Dendritic cell treated with granulocyte-macrophage colony-stimulating factor and Interleukin-4, amounts not matched to agents 40 ng/mL and 50 ng/mL, for 4 days (primary cell): Measurements from ENCODE around the gene CRADD.

Experiments used
- H3K27ac Mint-ChIP-seq: one replicate; pipeline ENCODE4 v1.8.0; 2022; ENCODE audit warnings: mild to moderate bottlenecking, mixed read lengths
- H3K27me3 Mint-ChIP-seq: one replicate; pipeline ENCODE4 v1.8.0; 2022; ENCODE audit warnings: mild to moderate bottlenecking, mixed read lengths
- H3K36me3 Mint-ChIP-seq: one replicate; pipeline ENCODE4 v1.8.0; 2022; ENCODE audit warnings: low read depth, mixed read lengths
- H3K4me1 Mint-ChIP-seq: one replicate; pipeline ENCODE4 v1.8.0; 2022; ENCODE audit warnings: low read depth, mixed read lengths
- H3K4me3 Mint-ChIP-seq: one replicate; pipeline ENCODE4 v1.8.0; 2022; ENCODE audit warnings: mild to moderate bottlenecking, moderate library complexity, mixed read lengths
- H3K9me3 Mint-ChIP-seq: one replicate; pipeline ENCODE4 v1.8.0; 2022; ENCODE audit warnings: mixed read lengths
- intact Hi-C: fragments of 100-400 bp; cut with micrococcal nuclease; formaldehyde crosslinking; loops from one replicate; pipeline ENCODE4 v1.15.0; 2022

Gene CRADD

GRCh38 chr12:93661021-93661420, 16.2 kb upstream of the CRADD start:
- H3K27me3 Mint-ChIP-seq: no peaks in the 10 kb centered on the region
- no peaks in the 10 kb centered on the region for H3K36me3 Mint-ChIP-seq
- no peak overlapping the region for H3K4me3 Mint-ChIP-seq
- intact Hi-C loops: no loop called here
- peaks cover 11% of the 10 kb centered on the region for H3K4me1 Mint-ChIP-seq
- H3K27ac Mint-ChIP-seq: no peak overlapping the region
- peaks cover 11% of the 10 kb centered on the region for H3K9me3 Mint-ChIP-seq

GRCh38 chr12:93663006-93663728, 14.0 kb upstream of the CRADD start:
- Mint-ChIP-seq H3K4me3 (no peak overlapping the region), H3K36me3 (no peaks in the 10 kb centered on the region), H3K9me3 (peaks cover 11% of the 10 kb centered on the region), H3K4me1 (no peaks in the 10 kb centered on the region), H3K27ac (no peak overlapping the region), H3K27me3 (no peaks in the 10 kb centered on the region)
- intact Hi-C loops: no loop called here

GRCh38 chr12:93663729-93664084, 13.5 kb upstream of the CRADD start:
- H3K27me3 Mint-ChIP-seq: no peaks in the 10 kb centered on the region
- peaks cover 11% of the 10 kb centered on the region for H3K9me3 Mint-ChIP-seq
- no peak overlapping the region for H3K27ac Mint-ChIP-seq
- no peaks in the 10 kb centered on the region for H3K36me3 Mint-ChIP-seq
- no peak overlapping the region for H3K4me3 Mint-ChIP-seq
- intact Hi-C loops: no loop called here
- H3K4me1 Mint-ChIP-seq: no peaks in the 10 kb centered on the region

GRCh38 chr12:93664573-93665138, 12.5 kb upstream of the CRADD start:
- Mint-ChIP-seq H3K27me3 (no peaks in the 10 kb centered on the region), H3K4me3 (no peak overlapping the region), H3K27ac (no peak overlapping the region), H3K36me3 (no peaks in the 10 kb centered on the region), H3K9me3 (peaks cover 21% of the 10 kb centered on the region), H3K4me1 (no peaks in the 10 kb centered on the region)
- intact Hi-C loops: no loop called here

GRCh38 chr12:93667672-93668071, 9.5 kb upstream of the CRADD start:
- Mint-ChIP-seq H3K27ac (no peak overlapping the region), H3K9me3 (peaks cover 22% of the 10 kb centered on the region), H3K4me1 (no peaks in the 10 kb centered on the region), H3K4me3 (no peak overlapping the region), H3K27me3 (peaks cover 1% of the 10 kb centered on the region), H3K36me3 (no peaks in the 10 kb centered on the region)
- intact Hi-C loops: no loop called here

GRCh38 chr12:93668919-93669418, 8.2 kb upstream of the CRADD start:
- Mint-ChIP-seq H3K27ac (no peak overlapping the region), H3K4me3 (no peak overlapping the region), H3K27me3 (peaks cover 4% of the 10 kb centered on the region), H3K4me1 (no peaks in the 10 kb centered on the region), H3K9me3 (peaks cover 20% of the 10 kb centered on the region), H3K36me3 (no peaks in the 10 kb centered on the region)
- intact Hi-C loops: no loop called here

GRCh38 chr12:93669452-93669851, 7.7 kb upstream of the CRADD start:
- Mint-ChIP-seq H3K36me3 (no peaks in the 10 kb centered on the region), H3K27ac (no peak overlapping the region), H3K27me3 (peaks cover 4% of the 10 kb centered on the region), H3K4me3 (no peak overlapping the region), H3K9me3 (peaks cover 15% of the 10 kb centered on the region), H3K4me1 (no peaks in the 10 kb centered on the region)
- intact Hi-C loops: no loop called here

- H3K4me3 Mint-ChIP-seq: no peak overlapping the region
- peaks cover 12% of the 10 kb centered on the region for H3K9me3 Mint-ChIP-seq
- no peak overlapping the region for H3K27ac Mint-ChIP-seq
- H3K4me1 Mint-ChIP-seq: no peaks in the 10 kb centered on the region
- H3K27me3 Mint-ChIP-seq: peaks cover 4% of the 10 kb centered on the region
- intact Hi-C loops: loop anchor here (10.0 kb wide), 2 partner anchors 175 to 435 kb away; no protein-coding TSS in a partner anchor
- no peaks in the 10 kb centered on the region for H3K36me3 Mint-ChIP-seq
Measured at GRCh38 chr12:93670104-93670503, 7.1 kb upstream of the CRADD start.

GRCh38 chr12:93671044-93671443, 6.1 kb upstream of the CRADD start:
- no peaks in the 10 kb centered on the region for H3K4me1 Mint-ChIP-seq
- no peak overlapping the region for H3K27ac Mint-ChIP-seq
- peaks cover 6% of the 10 kb centered on the region for H3K27me3 Mint-ChIP-seq
- H3K9me3 Mint-ChIP-seq: peaks cover 12% of the 10 kb centered on the region
- no peaks in the 10 kb centered on the region for H3K36me3 Mint-ChIP-seq
- no peak overlapping the region for H3K4me3 Mint-ChIP-seq
- intact Hi-C loops: loop anchor here (10.0 kb wide), 2 partner anchors 174 to 434 kb away; no protein-coding TSS in a partner anchor

- Mint-ChIP-seq H3K4me3 (no peak overlapping the region), H3K27ac (no peak overlapping the region), H3K9me3 (peaks cover 12% of the 10 kb centered on the region), H3K4me1 (peaks cover 13% of the 10 kb centered on the region), H3K27me3 (peaks cover 6% of the 10 kb centered on the region), H3K36me3 (peaks cover 10% of the 10 kb centered on the region)
- intact Hi-C loops: loop anchor here (10.0 kb wide), 2 partner anchors 172 to 432 kb away; no protein-coding TSS in a partner anchor
Measured at GRCh38 chr12:93673084-93673483, 4.1 kb upstream of the CRADD start.

- H3K36me3 Mint-ChIP-seq: peaks cover 14% of the 10 kb centered on the region
Measured at GRCh38 chr12:93674386-93674785, 2.8 kb upstream of the CRADD start.

GRCh38 chr12:93676408-93677194, 574 bp upstream of the CRADD start:
- H3K4me3 Mint-ChIP-seq: peak overlapping the region; percentile 89
- peaks cover 20% of the 10 kb centered on the region for H3K4me1 Mint-ChIP-seq
- peak overlapping the region; percentile 100 for H3K27ac Mint-ChIP-seq
- H3K9me3 Mint-ChIP-seq: no peaks in the 10 kb centered on the region
- peaks cover 6% of the 10 kb centered on the region for H3K27me3 Mint-ChIP-seq
- peaks cover 20% of the 10 kb centered on the region for H3K36me3 Mint-ChIP-seq
- intact Hi-C loops: loop anchor here (1.0 to 10.0 kb wide), 5 partner anchors 66 to 428 kb away; no protein-coding TSS in a partner anchor

More at GRCh38 chr12:93674386-93674785, 2.8 kb upstream of the CRADD start:
- Mint-ChIP-seq H3K9me3 (peaks cover 4% of the 10 kb centered on the region), H3K4me3 (no peak overlapping the region), H3K27me3 (peaks cover 6% of the 10 kb centered on the region), H3K27ac (no peak overlapping the region), H3K4me1 (peaks cover 14% of the 10 kb centered on the region)
- intact Hi-C loops: loop anchor here (10.0 kb wide), 2 partner anchors 170 to 430 kb away; no protein-coding TSS in a partner anchor

- H3K9me3 Mint-ChIP-seq: no peaks in the 10 kb centered on the region
- H3K4me3 Mint-ChIP-seq: no peak overlapping the region
- peaks cover 20% of the 10 kb centered on the region for H3K4me1 Mint-ChIP-seq
- peaks cover 20% of the 10 kb centered on the region for H3K36me3 Mint-ChIP-seq
- peak overlapping the region; percentile 100 for H3K27ac Mint-ChIP-seq
- intact Hi-C loops: loop anchor here (5.0 to 10.0 kb wide), 3 partner anchors 86 to 426 kb away; no protein-coding TSS in a partner anchor
- H3K27me3 Mint-ChIP-seq: peaks cover 2% of the 10 kb centered on the region
Measured at GRCh38 chr12:93678779-93679178, 1.6 kb downstream of the CRADD start.
